ENCODE measurements around the gene CENATAC. TPM values are rescaled to one million over a fixed set of nuclear protein-coding genes. Genes with fewer than 3 reads are reported as not detected.

Gene CENATAC
- total and polyA plus RNA-seq, 9 of the 15 experiments (the other 6 are each of a cell fraction or from before 2014, with no cell fraction given) = 2.4 to 25.5 (median 13.7) TPM

GRCh38 chr11:118997627-118998387 lies at the start of gene CENATAC (continued):
- TF ChIP-seq CCNT2 (IDR thresholded peaks at IDR 0.05; ENCODE audit: borderline replicate concordance, extremely low read depth, insufficient read length, low read depth, low read length) (peak; percentile 48), ZNF431 (CRISPR knock-in tag; IDR thresholded peaks at IDR 0.05) (peak; percentile 53; the same call in 1 of the 2 replicates), ZNF592 (IDR thresholded peaks at IDR 0.05) (0 out of 2 replicates have a peak, but pooled peaks have one; percentile 75), ARNT (IDR thresholded peaks at IDR 0.05) (no peak), MAX (CRISPR knock-in tag; IDR thresholded peaks at IDR 0.05) (peak; percentile 61), BHLHE40 (IDR thresholded peaks at IDR 0.05; ENCODE audit: low read length) (no peak; the same call in 1 of the 2 replicates), POLR2H (tag; IDR thresholded peaks at IDR 0.05; ENCODE audit: low read depth) (peak; percentile 65; the same call in 1 of the 2 replicates), KAT7 (CRISPR knock-in tag; IDR thresholded peaks at IDR 0.05; ENCODE audit: borderline replicate concordance) (0 out of 2 replicates have a peak, but pooled peaks have one; percentile 53), POLR2B (IDR thresholded peaks at IDR 0.05; ENCODE audit: low read depth, partially characterized antibody) (peak; percentile 73), NRF1 (conservative IDR thresholded peaks at IDR 0.05 in 1 of 2, IDR thresholded peaks at IDR 0.05 in 1 of 2) (peak; percentile 90 to 92), ETV1 (tag; conservative IDR thresholded peaks at IDR 0.05; ENCODE audit: low read depth) (0 out of 2 replicates have a peak, but pooled peaks have one; percentile 38), UBTF (IDR thresholded peaks at IDR 0.05; ENCODE audit: borderline replicate concordance in 1 of 2, low read depth in 2 of 2, low read length in 2 of 2) (0 out of 4 replicates have a peak, but pooled peaks of 1 of the 2 experiments have one; percentile 36), FOXP4 (CRISPR knock-in tag; IDR thresholded peaks at IDR 0.05; ENCODE audit: borderline replicate concordance) (no peak), SRF (CRISPR knock-in tag; IDR thresholded peaks at IDR 0.05) (0 out of 4 replicates have a peak, but pooled peaks of 1 of the 2 experiments have one; percentile 16), PML (IDR thresholded peaks at IDR 0.05; ENCODE audit: low read length) (peak; percentile 67; the same call in 1 of the 2 replicates)
